ENCODE measurements around the gene TCP11.

Gene TCP11

DNA sequence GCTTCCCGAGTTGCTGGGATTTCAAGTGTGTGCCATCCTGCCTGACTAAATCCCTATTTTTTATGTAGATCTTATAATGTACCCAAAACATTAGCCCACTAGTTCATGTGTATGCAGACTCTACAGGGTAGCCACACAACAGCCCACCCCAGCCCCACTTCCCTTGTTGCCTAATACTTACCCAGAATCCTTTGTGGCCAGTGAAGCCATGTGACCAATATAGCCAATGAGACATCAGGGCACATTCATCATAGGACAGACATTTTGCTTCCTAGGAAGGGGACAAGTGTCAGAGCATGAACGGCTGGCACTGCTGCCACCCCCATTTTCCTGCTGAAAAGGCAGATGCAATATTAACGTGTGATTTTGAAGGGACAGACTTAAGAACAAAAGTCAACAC is 36.0 kb upstream of the TCP11 start:
- Mint-ChIP-seq H3K27me3 (no peaks in the 10 kb centered on the region), H3K36me3 (no peaks in the 10 kb centered on the region), H3K4me3 (no peak overlapping the region), H3K27ac (no peak overlapping the region), H3K4me1 (no peaks in the 10 kb centered on the region), H3K9me3 (no peaks in the 10 kb centered on the region)

DNA sequence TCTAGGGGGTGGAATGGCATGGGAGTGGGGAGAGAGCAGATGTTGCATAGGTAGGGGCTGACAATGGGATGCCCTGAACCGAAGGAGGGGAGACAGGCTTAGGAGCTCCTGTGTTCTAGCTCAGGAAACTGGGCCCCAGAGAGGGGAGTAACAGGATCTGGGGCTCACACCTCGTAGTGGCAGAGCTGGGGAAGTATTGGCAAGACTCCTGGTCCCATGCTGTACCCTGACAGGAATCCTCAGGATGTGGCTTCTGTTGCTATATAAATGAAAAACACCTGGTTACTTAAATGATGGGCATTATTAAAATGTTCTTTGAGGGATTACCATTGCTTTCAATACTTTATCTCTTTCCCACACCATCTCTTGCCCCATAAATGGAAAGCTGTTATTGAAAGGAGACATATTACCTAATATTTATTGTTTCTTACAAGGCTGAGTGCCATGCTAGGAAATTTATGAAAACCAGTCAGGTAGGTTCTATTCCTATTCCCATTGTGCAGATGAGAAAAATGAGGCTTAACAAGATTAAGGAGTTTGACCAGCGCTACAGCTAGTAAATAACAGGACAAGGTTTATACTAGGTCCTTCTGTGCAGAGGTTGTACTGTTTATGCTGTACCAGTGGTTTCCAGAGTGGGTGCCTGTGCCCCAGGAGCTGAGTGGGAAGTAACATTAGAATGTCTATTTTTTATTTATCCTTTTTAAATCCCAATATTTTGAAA is 35.3 kb upstream of the TCP11 start:
- H3K36me3 Mint-ChIP-seq = no peaks in the 10 kb centered on the region
- H3K27me3 Mint-ChIP-seq = no peaks in the 10 kb centered on the region
- H3K27ac Mint-ChIP-seq = no peak overlapping the region
- no peaks in the 10 kb centered on the region for H3K4me1 Mint-ChIP-seq
- no peaks in the 10 kb centered on the region for H3K9me3 Mint-ChIP-seq
- no peak overlapping the region for H3K4me3 Mint-ChIP-seq

DNA sequence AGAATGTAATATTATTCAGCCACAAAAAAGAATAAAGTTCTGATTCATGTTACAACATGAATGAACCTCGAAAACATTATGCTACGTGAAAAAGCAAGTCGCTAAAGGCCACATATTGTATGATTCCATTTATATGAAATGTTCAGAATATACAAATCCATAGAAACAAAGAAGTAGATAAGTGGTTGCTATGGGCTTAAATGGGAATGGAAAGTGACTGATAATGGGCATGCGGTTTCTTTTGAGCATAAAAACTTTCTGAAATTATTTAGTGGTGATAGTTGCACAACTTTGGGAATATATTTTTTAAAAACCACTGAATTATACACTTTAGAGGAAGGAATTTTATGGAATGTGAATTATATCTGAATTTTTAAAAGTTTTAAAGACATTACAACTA is 33.4 kb upstream of the TCP11 start:
- Mint-ChIP-seq H3K4me3 (no peak overlapping the region), H3K4me1 (no peaks in the 10 kb centered on the region), H3K27me3 (no peaks in the 10 kb centered on the region), H3K36me3 (no peaks in the 10 kb centered on the region), H3K9me3 (no peaks in the 10 kb centered on the region), H3K27ac (no peak overlapping the region)

GRCh38 chr6:35174088-35174434 is 32.9 kb upstream of the TCP11 start:
- no peaks in the 10 kb centered on the region for H3K4me1 Mint-ChIP-seq
- no peaks in the 10 kb centered on the region for H3K36me3 Mint-ChIP-seq
- no peak overlapping the region for H3K4me3 Mint-ChIP-seq
- no peaks in the 10 kb centered on the region for H3K27me3 Mint-ChIP-seq
- no peaks in the 10 kb centered on the region for H3K9me3 Mint-ChIP-seq
- no peak overlapping the region for H3K27ac Mint-ChIP-seq

DNA sequence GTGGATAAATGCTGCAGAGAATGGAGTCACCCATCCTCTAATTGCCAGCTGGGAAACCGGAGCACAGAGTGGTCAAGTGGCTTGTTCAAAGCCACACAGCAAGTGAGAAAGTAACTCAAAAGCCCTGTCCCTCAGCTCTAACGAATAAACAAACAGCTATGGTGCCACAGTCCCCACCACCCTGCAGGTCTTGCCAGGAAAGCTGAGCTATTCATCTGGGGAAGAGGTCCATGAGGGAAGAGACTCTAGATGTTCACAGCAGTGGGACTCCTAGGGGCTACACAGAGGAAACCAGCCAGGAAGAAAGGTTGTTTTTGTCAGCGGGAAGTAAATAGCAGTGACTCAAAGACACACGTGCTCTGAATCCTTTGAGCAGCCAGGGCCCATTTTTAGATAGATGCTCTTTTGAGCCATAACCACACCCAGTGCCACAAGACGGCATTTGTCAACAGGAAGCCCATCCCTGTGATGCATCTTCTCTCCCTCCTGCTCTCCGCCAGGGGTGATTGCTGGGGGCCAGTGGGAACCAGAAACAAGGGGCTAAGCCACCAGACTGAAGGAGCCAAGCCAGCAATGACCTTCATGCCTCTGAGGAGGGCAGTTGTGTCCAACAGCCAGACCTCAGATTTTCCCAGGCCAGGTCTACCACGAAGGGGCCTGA is 32.4 kb upstream of the TCP11 start:
- Mint-ChIP-seq H3K27me3 (no peaks in the 10 kb centered on the region), H3K27ac (no peak overlapping the region), H3K9me3 (no peaks in the 10 kb centered on the region), H3K4me1 (no peaks in the 10 kb centered on the region), H3K4me3 (no peak overlapping the region), H3K36me3 (no peaks in the 10 kb centered on the region)

DNA sequence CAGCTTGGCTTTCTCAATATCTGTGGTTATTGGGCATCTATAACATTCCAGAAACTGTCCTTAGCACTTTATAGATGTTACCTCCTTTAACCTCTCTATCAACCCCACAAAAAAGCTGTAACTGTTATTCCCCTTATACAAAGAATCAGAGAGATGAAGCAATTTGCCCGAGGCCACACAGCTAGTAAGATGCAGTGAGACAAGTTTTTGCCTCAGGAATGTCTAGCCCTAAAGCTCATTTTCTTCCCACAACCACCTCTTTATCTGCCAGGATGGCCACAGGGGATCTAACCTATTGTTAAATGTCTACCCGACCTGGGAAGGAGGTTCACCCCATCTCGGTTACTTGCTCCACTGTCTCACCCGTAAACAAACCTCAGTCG is 31.9 kb upstream of the TCP11 start:
- Mint-ChIP-seq H3K27me3 (no peaks in the 10 kb centered on the region), H3K4me3 (no peak overlapping the region), H3K27ac (no peak overlapping the region), H3K36me3 (no peaks in the 10 kb centered on the region), H3K9me3 (no peaks in the 10 kb centered on the region), H3K4me1 (no peaks in the 10 kb centered on the region)

DNA sequence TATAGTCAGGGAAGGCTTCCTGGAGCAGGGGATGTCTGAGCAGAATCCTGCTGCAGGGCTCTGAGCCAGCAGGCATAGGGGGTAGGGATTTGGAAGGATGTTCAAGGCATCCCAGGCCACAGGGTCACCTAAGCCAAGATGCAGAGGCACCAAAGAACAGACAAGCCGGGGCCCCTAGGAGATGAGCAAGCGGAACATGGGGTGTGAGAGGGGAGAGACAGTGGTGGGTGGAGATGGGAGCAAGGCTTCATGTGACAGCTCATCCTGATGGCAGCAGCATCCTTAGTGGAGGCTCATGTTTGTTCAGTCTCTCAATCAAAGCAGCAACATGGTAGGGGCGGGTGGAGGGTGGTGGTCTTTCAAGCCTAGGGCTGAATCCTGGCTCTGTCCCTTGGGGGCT is 29.8 kb upstream of the TCP11 start:
- Mint-ChIP-seq H3K9me3 (no peaks in the 10 kb centered on the region), H3K27me3 (peaks cover 2% of the 10 kb centered on the region), H3K36me3 (no peaks in the 10 kb centered on the region), H3K4me3 (no peak overlapping the region), H3K4me1 (no peaks in the 10 kb centered on the region), H3K27ac (no peak overlapping the region)

DNA sequence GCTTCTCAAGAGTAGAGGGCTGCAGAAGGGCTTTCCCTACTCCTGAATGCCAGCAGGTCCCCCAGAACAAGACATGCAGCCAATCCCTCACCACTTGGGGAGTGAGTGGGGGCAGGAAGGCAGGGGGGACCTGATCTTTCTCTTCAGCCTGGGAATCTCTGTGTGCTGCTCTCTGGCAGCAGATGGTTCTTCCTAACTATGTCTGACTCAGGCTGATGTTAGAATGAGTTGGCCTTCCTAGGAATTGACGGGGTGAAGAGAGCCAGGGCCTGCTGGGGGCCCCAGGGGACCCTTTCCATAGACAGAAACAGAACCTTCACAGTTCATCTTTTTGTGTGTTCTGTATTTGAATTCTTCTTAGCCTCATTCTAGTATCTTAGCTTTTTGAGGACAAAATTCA is 29.0 kb upstream of the TCP11 start:
- no peaks in the 10 kb centered on the region for H3K4me1 Mint-ChIP-seq
- H3K27ac Mint-ChIP-seq = no peak overlapping the region
- H3K36me3 Mint-ChIP-seq = no peaks in the 10 kb centered on the region
- no peak overlapping the region for H3K4me3 Mint-ChIP-seq
- H3K9me3 Mint-ChIP-seq = no peaks in the 10 kb centered on the region
- H3K27me3 Mint-ChIP-seq = peaks cover 2% of the 10 kb centered on the region

DNA sequence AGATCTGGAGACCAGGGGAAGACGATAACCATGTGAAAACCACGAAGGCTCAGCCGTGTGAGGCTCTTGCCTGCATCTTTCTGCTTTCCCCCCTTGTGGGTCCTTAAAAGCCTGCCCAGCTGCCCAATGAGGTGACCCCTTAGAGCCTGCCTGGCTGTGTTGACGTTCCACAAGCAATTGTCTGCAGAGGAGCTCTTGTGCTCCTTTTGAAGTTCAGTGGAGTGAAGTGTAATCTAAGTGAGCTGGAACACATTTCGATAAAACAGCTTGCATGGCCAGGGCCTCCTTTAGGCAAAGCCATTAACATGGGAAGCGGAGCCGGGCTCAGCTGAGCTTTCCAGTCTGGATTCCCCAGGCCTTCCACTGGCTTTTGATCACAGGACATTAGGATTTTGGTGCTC is 27.3 kb upstream of the TCP11 start:
- Mint-ChIP-seq H3K9me3 (no peaks in the 10 kb centered on the region), H3K27me3 (peaks cover 3% of the 10 kb centered on the region), H3K36me3 (no peaks in the 10 kb centered on the region), H3K27ac (no peak overlapping the region), H3K4me3 (no peak overlapping the region), H3K4me1 (no peaks in the 10 kb centered on the region)

DNA sequence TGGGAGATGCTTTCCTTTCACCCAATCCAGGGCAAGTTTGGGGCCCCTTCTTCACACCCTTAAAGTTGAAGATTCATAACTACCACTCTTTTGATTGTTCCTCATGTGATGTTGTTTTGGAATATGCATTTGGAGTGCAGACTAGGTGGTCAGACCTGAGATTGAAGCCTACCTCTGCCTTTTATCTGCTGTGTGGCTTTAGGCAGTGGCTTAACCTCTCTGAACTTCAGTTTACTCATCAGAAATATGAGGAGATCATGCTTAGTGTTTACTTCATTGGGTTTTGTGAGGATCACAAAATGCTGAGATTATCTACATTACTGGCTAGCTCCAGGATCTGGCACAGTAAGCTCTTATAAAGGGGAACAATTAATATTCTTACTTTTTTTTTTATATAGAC is 26.4 kb upstream of the TCP11 start:
- no peaks in the 10 kb centered on the region for H3K4me1 Mint-ChIP-seq

GRCh38 chr6:35166520-35166919 is 25.4 kb upstream of the TCP11 start:
- H3K36me3 Mint-ChIP-seq = no peaks in the 10 kb centered on the region
- no peaks in the 10 kb centered on the region for H3K4me1 Mint-ChIP-seq
- no peak overlapping the region for H3K4me3 Mint-ChIP-seq
- peaks cover 4% of the 10 kb centered on the region for H3K27me3 Mint-ChIP-seq
- no peaks in the 10 kb centered on the region for H3K9me3 Mint-ChIP-seq
- no peak overlapping the region for H3K27ac Mint-ChIP-seq

More for the DNA sequence above, 26.4 kb upstream of the TCP11 start:
- peaks cover 4% of the 10 kb centered on the region for H3K27me3 Mint-ChIP-seq
- H3K27ac Mint-ChIP-seq = no peak overlapping the region
- no peaks in the 10 kb centered on the region for H3K9me3 Mint-ChIP-seq
- H3K36me3 Mint-ChIP-seq = no peaks in the 10 kb centered on the region
- H3K4me3 Mint-ChIP-seq = no peak overlapping the region

- H3K4me1 Mint-ChIP-seq = no peaks in the 10 kb centered on the region
- peaks cover 4% of the 10 kb centered on the region for H3K27me3 Mint-ChIP-seq
- H3K36me3 Mint-ChIP-seq = no peaks in the 10 kb centered on the region
- no peak overlapping the region for H3K4me3 Mint-ChIP-seq
- no peaks in the 10 kb centered on the region for H3K9me3 Mint-ChIP-seq
- no peak overlapping the region for H3K27ac Mint-ChIP-seq
These were observed 25.0 kb upstream of the TCP11 start for GRCh38 chr6:35166116-35166515.

GRCh38 chr6:35165630-35166071 is 24.5 kb upstream of the TCP11 start:
- Mint-ChIP-seq H3K9me3 (no peaks in the 10 kb centered on the region), H3K4me3 (no peak overlapping the region), H3K27ac (no peak overlapping the region), H3K27me3 (peaks cover 4% of the 10 kb centered on the region), H3K36me3 (no peaks in the 10 kb centered on the region), H3K4me1 (no peaks in the 10 kb centered on the region)

GRCh38 chr6:35164868-35165267 is 23.7 kb upstream of the TCP11 start:
- H3K27ac Mint-ChIP-seq = no peak overlapping the region

DNA sequence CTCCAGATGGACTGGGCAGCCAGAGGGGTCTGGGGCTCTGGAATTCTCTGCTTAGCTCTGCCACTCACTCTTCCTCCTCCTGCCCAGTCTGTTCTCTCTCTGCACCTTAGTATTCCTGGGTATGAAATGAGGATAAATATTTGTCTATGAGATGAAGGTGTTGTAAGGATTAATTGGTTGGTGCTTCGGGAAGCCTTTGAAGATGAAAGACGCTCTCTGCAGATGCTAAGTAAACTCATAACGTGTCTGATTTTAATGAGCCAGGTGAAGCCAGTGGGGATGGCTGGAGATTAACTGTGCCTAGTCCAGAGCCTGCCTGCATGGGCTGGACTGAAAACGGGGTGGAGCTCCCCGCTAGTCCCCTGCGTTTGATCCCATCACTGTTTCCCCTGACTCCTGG is 23.1 kb upstream of the TCP11 start:
- H3K4me1 Mint-ChIP-seq = no peaks in the 10 kb centered on the region
- no peak overlapping the region for H3K27ac Mint-ChIP-seq
- H3K9me3 Mint-ChIP-seq = no peaks in the 10 kb centered on the region
- peaks cover 4% of the 10 kb centered on the region for H3K27me3 Mint-ChIP-seq
- H3K36me3 Mint-ChIP-seq = no peaks in the 10 kb centered on the region
- no peak overlapping the region for H3K4me3 Mint-ChIP-seq

More at GRCh38 chr6:35164868-35165267, 23.7 kb upstream of the TCP11 start:
- H3K4me1 Mint-ChIP-seq = no peaks in the 10 kb centered on the region
- no peak overlapping the region for H3K4me3 Mint-ChIP-seq
- H3K36me3 Mint-ChIP-seq = no peaks in the 10 kb centered on the region
- H3K27me3 Mint-ChIP-seq = peaks cover 4% of the 10 kb centered on the region
- H3K9me3 Mint-ChIP-seq = no peaks in the 10 kb centered on the region

- H3K27ac Mint-ChIP-seq = no peak overlapping the region
- peaks cover 4% of the 10 kb centered on the region for H3K27me3 Mint-ChIP-seq
- no peaks in the 10 kb centered on the region for H3K9me3 Mint-ChIP-seq
- H3K4me1 Mint-ChIP-seq = no peaks in the 10 kb centered on the region
- H3K36me3 Mint-ChIP-seq = no peaks in the 10 kb centered on the region
- no peak overlapping the region for H3K4me3 Mint-ChIP-seq
These were observed 22.7 kb upstream of the TCP11 start for GRCh38 chr6:35163836-35164235.
